KOPT-K1 (cell line): ENCODE measurements around the gene ASMT.
"Not testable (repeated sequence)": the region's sequence is repeated elsewhere in the genome, so short reads cannot be mapped to it uniquely, and the experiment has no call there.

Experiments used
- H3K27ac ChIP-seq: fragments of 200-600 bp; sonication (generic); 2 replicates; pipeline ENCODE4 v1.5.1; 2016; ENCODE audit warnings: antibody characterized with exemption, mild to moderate bottlenecking, low read depth, low read length; ENCODE audit not compliant: poor library complexity, severe bottlenecking
- H3K36me3 ChIP-seq: fragments of 200-600 bp; sonication (generic); 2 replicates; pipeline ENCODE4 v1.5.1; 2017; ENCODE audit warnings: antibody characterized with exemption, mild to moderate bottlenecking, low read length, moderate library complexity; ENCODE audit not compliant: insufficient read depth
- H3K9me3 ChIP-seq: fragments of 200-600 bp; sonication (generic); 2 replicates; pipeline ENCODE4 v1.5.1; 2017; ENCODE audit warnings: antibody characterized with exemption, low read length, mild to moderate bottlenecking; ENCODE audit not compliant: insufficient read depth, poor library complexity, severe bottlenecking

The ASMT gene

GRCh38 chrX:1609762-1610161, 5.1 kb upstream of the ASMT start:
- H3K36me3 ChIP-seq, result peaks cover 10% of the 10 kb centered on the region; the same call in 1 of the 2 replicates
- no peaks in the 10 kb centered on the region for H3K9me3 ChIP-seq
- H3K27ac ChIP-seq, result no peak overlapping the region

GRCh38 chrX:1610166-1610565, 4.7 kb upstream of the ASMT start:
- H3K9me3 ChIP-seq, result no peaks in the 10 kb centered on the region
- no peak overlapping the region for H3K27ac ChIP-seq
- peaks cover 8% of the 10 kb centered on the region; the same call in 1 of the 2 replicates for H3K36me3 ChIP-seq

DNA sequence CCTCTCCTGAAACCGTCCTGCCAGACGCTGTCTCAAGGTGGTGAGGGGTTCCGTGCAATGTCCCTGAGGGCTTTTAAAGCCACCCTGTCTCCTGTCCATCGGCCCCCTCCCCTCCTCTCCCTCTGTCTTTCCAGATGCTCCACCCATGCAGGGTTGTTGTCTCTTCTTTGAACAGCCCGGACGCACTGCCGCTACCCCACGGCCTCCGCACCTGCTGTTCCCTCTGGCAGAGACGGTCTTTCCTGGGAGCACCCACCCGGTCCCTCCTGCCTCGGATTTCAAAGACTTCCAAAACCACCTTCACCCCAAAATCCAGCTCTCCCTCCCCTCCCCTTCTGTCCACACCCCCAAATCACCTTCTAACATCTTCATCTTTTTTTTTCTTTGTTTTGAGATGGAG, 4.1 kb upstream of the ASMT start:
- Histone ChIP-seq H3K36me3 (peaks cover 8% of the 10 kb centered on the region; the same call in 1 of the 2 replicates), H3K27ac (no peak overlapping the region), H3K9me3 (no peaks in the 10 kb centered on the region)

DNA sequence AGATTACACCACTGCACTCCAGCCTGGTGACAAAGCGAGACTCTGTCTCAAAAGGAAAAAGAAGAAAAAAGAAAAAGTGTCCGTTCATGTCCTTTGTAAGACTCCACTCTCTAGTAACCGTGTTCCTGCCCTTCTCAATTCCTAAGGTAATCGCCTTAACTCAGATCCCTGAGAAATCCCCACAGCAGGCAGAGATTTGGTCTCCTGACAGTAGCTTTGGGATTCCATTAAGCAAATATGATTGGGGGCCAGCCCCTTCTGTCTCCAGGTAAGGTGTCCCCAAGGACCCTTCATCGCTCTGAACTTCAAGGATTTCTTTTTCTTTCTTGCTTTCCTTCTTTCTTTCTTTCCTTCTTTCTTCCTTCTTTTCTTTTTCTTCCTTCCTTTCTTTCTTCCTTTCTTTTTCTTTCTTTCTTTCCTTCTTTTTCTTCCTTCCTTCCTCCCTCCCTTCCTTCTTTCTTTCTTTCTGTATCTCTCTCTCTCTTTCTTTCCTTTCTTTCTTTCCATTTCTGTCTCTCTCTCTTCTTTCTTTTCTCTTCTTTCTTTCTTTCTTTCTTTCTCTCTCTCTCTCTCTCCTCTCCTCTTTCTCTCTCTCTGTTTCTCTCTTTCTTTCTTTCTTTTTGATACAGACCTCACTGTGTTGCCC, 2.1 kb upstream of the ASMT start:
- H3K9me3 ChIP-seq, result no peaks in the 10 kb centered on the region
- no peaks in the 10 kb centered on the region for H3K36me3 ChIP-seq
- H3K27ac ChIP-seq, result no peak overlapping the region

DNA sequence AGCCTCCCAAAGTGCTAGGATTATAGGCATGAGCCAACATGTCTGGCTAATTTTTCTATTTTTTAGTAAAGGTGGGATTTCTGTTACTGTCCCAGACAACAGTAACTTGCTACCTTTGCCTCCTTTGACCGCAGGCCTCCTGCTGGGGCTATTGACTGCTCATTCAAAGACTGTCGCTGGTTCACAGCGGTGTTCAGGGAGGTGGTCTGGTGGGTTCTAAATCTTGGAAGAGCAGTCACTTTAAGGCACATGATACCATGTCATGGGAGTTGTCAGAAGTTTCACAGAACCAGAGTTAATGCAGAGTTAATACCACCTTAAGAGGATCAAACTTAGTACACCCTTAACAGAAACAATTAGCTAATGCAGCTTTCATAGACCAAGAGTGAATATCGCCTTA, 3.8 kb downstream of the ASMT start:
- no peak overlapping the region for H3K27ac ChIP-seq
- H3K36me3 ChIP-seq, result no peaks in the 10 kb centered on the region
- no peaks in the 10 kb centered on the region for H3K9me3 ChIP-seq

GRCh38 chrX:1623691-1624090, 8.8 kb downstream of the ASMT start:
- no peaks in the 10 kb centered on the region for H3K36me3 ChIP-seq
- H3K27ac ChIP-seq, result no peak overlapping the region
- no peaks in the 10 kb centered on the region for H3K9me3 ChIP-seq

DNA sequence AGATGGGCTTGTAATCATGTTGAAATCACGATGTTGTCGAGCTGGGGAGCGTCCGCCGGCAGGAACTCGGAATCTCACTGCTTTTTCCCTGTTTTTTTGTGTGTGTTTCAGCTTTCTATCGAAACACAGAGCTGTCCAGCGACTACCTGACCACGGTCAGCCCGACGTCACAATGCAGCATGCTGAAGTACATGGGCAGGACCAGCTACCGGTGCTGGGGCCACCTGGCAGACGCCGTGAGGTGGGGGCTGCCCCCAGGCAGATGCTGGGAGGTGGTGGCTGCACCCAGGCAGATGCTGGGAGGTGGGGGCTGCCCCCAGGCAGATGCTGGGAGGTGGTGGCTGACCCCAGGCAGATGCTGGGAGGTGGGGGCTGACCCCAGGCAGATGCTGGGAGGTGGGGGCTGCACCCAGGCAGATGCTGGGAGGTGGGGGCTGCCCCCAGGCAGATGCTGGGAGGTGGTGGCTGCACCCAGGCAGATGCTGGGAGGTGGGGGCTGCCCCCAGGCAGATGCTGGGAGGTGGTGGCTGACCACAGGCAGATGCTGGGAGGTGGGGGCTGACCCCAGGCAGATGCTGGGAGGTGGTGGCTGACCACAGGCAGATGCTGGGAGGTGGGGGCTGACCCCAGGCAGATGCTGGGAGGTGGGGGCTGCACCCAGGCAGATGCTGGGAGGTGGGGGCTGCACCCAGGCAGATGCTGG, 9.4 kb downstream of the ASMT start:
- not testable (repeated sequence) for H3K27ac ChIP-seq, H3K9me3 ChIP-seq, H3K36me3 ChIP-seq

DNA sequence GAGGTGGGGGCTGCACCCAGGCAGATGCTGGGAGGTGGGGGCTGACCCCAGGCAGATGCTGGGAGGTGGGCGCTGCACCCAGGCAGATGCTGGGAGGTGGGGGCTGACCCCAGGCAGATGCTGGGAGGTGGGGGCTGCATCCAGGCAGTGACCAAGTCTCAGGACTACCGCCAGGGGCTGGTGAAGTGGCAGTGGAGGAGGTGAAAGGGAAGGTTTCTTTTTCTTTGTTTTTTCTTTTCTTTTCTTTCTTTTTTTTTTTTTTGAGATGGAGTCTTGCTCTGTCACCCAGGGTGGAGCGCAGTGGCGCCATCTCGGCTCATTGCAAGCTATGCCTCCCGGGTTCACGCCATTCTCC, 10.0 kb downstream of the ASMT start:
- H3K27ac ChIP-seq, H3K36me3 ChIP-seq, H3K9me3 ChIP-seq: not testable (repeated sequence)

DNA sequence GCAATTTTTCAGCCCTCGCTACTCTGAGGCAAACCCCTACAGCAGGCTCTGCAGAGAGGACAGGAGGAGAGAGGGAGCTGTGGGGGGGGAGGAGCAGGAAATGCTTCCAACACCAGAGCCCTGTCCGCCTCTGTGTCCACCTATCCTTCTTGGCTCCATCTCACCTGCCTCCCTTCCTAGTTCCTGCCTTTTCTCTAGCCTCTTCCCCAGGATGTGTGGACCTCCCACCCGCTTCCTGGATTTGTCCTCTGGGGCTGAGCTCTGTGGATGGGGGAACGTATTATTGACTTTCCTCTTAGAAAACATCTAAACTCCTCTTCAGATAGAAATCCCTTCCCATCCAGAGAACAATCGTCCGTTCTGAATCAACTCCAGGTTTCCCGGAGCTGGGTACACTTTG, 14.4 kb downstream of the ASMT start:
- no peaks in the 10 kb centered on the region for H3K9me3 ChIP-seq
- H3K36me3 ChIP-seq, result no peaks in the 10 kb centered on the region
- no peak overlapping the region for H3K27ac ChIP-seq

GRCh38 chrX:1646009-1646408, 31.1 kb downstream of the ASMT start:
- no peaks in the 10 kb centered on the region for H3K36me3 ChIP-seq
- peaks cover 11% of the 10 kb centered on the region for H3K9me3 ChIP-seq
- H3K27ac ChIP-seq, result no peak overlapping the region

DNA sequence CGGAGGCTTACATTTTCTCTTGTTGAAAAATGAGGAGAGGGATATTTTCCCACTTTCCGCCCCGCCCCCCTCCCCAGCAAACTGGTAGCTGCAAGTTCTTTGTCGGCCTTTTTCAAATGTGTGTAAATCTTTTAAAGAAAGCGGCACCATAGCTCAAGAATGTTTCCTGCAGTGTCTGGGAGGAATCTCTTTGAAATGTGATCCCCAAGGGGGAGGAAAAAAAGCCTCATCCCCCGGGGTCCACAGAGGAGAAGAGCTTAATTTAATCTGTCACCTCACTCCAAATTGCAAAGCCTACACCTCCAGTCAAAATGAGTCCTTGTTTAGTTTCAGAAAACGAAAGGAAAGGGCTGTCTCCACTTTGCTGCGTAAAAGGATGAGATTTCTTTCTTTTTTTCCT, 34.8 kb downstream of the ASMT start:
- no peaks in the 10 kb centered on the region for H3K36me3 ChIP-seq

DNA sequence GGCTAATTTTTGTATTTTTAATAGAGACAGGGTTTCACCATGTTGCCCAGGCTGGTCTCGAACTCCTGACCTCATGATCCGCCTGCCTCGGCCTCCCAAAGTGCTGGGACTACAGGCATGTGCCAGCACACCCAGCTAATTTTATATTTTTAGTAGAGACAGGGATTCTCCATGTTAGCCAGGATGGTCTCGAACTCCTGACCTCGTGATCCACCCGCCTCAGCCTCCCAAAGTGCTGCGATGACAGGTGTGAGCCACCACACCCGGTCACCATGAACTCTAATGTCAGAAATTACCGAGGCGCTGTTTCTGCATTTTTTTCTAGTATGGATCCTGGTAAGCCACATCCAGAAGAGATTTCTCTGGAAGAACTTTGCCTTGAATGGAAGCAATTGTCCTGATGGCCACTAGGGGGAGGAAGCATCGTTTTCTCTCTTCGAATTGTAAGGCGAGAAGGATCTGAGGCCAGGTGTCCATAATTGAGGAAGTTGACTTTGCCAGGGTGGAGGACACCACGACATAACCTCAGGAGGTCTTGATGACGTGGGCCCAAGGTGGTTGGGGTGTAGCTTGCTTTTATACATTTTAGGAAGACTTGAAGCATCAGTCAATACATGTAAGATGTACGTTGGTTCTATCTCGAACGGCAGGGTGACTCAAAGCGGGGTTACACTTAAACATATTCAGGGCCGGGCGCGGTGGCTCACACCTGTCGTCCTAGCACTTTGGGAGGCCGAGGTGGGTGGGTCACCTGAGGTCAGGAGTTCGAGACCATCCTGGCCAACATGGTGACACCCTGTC, 37.4 kb downstream of the ASMT start:
- not testable (repeated sequence) for H3K36me3 ChIP-seq, H3K27ac ChIP-seq

More for the DNA sequence above, 34.8 kb downstream of the ASMT start:
- peaks cover 11% of the 10 kb centered on the region for H3K9me3 ChIP-seq
- no peak overlapping the region for H3K27ac ChIP-seq

DNA sequence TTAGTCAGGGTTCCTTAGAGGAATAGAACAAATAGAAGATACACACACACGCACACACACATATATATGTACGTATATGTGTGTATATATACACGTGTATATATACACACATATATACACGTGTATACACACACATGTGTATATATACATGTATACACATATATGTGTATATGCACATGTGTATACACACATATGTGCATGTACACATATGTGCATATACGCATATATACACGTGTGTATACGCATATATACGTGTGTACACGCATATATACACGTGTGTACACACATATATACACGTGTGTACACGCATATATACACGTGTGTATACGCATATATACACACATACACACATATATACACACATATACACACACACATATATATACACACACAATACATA, 41.5 kb downstream of the ASMT start:
- Histone ChIP-seq H3K27ac (no peak overlapping the region), H3K9me3 (no peaks in the 10 kb centered on the region), H3K36me3 (no peaks in the 10 kb centered on the region)

More for the DNA sequence above, 37.4 kb downstream of the ASMT start:
- H3K9me3 ChIP-seq, result not testable (repeated sequence)

DNA sequence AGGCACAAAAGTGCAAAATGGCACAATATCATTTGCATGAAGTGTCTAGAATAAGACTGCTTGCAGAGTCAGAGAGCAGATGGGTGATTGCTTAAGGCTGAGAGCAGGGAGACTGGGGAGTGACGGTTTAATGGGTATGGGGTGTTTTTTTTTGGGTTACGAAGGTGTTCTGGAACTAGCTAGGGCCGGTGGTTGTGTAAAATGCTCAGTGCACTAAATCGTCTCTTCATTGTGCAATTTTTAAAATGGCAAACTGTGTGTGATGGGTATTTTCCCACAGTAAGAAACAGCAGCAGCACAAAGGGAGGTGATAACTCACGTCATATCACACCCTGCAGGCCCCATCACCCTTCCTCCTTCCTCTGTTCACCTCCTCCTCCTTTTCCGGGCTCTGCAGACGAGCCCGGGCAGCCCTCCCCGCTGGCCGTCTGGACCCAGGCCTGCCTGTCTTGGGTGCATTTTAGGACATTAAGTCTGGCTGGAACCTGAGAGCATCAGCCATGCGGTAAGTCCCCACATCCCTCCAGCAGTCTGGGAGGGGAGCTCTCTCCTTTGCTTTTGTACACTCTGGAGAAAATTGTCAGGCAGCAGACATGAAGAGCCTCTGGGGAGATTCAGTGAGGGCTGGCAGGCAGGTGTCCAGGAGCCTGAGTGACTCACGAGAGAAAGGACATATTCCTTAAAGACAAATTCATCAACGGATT, 42.7 kb downstream of the ASMT start:
- Histone ChIP-seq H3K27ac (peak overlapping the region; percentile 76), H3K36me3 (no peaks in the 10 kb centered on the region), H3K9me3 (no peaks in the 10 kb centered on the region)

GRCh38 chrX:1658071-1658491, 43.2 kb downstream of the ASMT start:
- Histone ChIP-seq H3K27ac (peak overlapping the region; percentile 76), H3K36me3 (no peaks in the 10 kb centered on the region), H3K9me3 (no peaks in the 10 kb centered on the region)
